GM21390 (cell line): ENCODE data around the gene ITPK1.

ENCODE experiments used
- ATAC-seq: cut with Tn5 transposase; IDR thresholded peaks from one replicate; pipeline ENCODE4 v1.9.1; 2021; ENCODE audit not compliant: unreplicated experiment

ITPK1 gene

DNA sequence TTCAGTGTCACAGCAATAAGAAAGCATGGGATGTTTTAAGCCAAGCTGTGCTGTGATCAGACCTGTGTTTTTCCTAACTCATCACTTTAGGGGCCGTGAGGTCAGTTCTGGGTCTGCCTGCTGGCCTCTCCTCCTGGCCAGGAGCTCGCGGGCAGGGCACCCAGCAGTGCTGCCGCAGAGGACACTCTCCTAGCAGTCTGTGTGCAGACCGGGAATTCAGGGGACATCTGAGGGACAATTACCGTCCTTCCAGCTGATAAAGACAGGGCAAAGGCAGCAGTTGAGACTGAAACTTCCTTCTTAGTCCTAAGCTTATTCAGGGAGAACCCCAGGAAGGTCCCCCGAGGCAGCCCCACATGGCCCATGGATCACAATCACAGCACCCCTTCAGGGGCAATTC is 103.2 kb downstream of the ITPK1 start:
- ATAC-seq: no peak

DNA sequence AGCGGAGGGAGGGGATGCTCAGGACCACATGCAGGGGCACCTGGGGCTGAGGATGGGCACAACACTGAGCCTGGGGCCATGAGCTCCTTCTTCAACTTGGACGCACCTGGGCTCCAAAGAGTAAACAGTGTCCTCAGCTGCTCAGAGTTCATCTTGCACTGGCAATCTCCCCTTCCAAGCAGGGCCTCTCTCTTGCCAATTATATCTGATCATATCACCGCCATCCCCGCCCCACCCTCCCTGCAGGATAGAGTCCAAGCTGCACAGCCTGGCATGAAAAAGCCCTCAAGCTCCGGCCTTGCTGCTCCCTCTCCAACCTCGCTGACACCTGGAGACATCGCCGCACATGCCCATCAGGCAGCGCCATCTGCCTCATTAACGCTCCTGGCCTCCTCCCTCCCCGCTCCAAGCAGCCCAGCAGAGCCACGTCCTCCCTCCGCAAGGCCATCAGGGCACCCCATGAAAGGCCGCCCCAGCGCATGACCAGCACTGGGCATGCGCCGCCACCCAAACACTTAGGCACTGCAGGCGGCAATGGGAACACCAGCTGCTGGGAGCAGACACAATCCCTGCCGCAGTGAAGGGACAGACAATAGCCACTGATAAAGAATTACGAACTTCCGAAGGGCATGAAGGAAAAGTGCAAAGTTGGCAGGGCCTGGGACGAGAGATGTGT is 103.9 kb downstream of the ITPK1 start:
- no peak for ATAC-seq

- ATAC-seq: no peak
Measured at GRCh38 chr14:93011141-93011529, 104.6 kb downstream of the ITPK1 start.

GRCh38 chr14:93010522-93011140 is 105.1 kb downstream of the ITPK1 start:
- no peak for ATAC-seq

DNA sequence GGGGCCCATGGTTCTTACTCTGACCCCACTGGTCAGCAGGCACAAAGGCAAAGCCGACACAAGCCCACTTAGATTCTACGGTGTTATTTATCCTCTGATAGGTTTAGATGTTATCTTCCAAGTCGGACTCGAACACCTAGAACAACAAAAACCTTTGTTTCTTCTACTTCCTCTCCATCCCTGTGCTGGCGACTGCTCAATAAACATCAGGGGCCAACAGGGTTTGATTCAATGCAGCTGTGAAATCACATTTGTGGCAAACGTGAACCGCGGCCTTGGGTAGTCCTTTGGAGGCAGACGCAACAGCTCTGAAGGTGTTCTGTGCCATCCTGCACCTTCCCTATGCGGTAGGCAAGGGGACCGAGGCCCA is 105.6 kb downstream of the ITPK1 start:
- no peak for ATAC-seq

- ATAC-seq: no peak
Measured at GRCh38 chr14:93009471-93010129, 106.1 kb downstream of the ITPK1 start.

- no peak for ATAC-seq
Measured at GRCh38 chr14:93008381-93008780, 107.3 kb downstream of the ITPK1 start.

DNA sequence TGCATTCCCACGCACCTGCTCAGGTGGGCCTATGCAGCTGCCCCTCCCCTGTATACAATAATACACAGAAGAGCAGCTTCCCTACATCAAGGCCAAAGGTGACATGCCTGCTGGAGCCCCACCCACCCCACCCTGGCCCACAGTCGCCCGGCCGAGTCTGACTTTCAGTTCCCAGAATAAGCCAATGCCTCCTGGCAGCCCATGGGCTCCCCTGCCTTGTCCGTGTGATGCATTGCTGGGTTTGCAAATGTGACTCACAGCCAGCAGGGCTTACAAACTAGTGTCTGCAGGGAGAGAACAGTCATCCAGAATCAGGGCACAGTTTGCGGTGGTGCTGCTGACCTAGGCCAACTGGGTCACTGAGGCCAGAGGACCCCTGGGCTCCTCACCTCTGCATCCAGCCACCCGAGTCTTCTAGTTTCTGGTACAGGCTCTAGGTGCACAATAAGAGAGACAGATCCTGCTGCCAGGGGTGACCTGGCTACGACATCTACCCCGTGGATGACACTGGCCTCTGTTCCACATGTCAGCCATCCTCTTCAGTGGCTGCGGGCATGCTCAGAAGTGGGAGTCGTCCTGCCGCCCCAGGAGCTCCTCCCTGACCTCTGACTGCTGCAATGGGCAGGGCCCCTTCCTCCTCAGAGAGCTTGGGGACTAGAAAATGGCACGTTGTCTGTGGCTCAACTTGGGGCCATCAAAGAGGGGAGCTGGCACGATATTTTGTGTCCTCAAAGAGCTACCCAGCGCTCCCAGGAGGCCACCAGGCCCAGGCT is 108.3 kb downstream of the ITPK1 start:
- ATAC-seq: no peak

- no peak for ATAC-seq
Measured at GRCh38 chr14:93006567-93007051, 109.1 kb downstream of the ITPK1 start.

DNA sequence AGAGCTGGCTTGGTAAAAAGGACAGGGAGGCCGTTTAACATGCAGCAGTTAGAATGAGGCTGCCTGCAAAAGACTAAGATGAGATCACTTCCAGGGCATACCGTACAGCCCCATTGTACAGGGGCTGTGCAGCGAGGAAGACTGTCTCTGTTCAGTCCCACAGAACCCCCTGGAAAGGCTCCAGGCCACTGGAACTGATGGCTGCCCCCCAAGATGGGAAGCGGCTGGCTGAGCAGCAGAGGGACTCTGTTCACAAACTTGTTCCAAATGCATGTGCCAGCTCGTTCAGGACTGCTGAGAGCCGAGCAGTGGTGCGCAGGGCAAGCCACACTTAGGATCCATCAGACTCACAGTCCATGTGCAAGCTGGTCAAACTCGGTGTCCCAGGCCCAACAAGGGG is 109.9 kb downstream of the ITPK1 start:
- ATAC-seq: no peak

- no peak for ATAC-seq
Measured at GRCh38 chr14:93005135-93005813, 110.5 kb downstream of the ITPK1 start.

DNA sequence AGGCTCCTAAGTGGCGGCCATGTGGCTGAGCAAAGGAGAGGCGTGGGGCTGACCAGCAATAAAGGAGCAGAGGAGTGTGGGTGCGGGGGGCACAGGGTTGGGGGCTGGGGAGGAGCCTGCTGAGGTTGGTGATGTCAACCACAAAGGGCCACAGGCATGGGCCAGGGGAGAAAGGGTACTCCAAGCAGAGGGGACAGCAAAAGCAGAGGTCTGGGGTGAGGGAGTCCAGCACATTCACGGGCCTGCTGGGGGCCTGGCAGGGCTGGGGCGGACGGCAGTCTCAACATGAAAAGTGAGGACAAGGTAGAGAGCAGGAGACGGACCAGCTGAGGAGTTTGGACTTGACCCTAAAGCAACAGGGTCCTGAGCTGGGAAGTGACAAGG is 111.0 kb downstream of the ITPK1 start:
- ATAC-seq: no peak

GRCh38 chr14:93003945-93004698 is 111.6 kb downstream of the ITPK1 start:
- no peak for ATAC-seq

- ATAC-seq: no peak
Measured at GRCh38 chr14:93002851-93003298, 112.8 kb downstream of the ITPK1 start.

DNA sequence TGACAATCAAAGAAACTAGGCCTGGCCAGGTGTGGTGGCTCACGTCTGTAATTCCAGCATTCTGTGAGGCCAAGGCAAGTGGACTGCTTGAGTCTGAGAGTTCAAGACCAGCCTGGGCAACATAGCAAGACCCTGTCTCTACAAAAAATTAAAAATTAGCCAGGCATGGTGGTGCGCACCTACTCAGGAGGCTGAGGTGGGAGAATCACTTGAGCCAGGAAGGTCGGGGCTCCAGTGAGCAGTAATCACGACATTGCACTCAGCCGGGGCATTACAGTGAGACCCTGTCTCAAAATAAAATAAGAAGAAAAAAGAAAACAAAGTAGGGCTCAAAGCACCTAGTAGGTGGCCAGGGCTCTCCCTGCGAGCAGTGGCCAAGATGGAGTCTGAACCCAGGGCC is 113.7 kb downstream of the ITPK1 start:
- no peak for ATAC-seq

GRCh38 chr14:92998946-92999345 is 116.8 kb downstream of the ITPK1 start:
- no peak for ATAC-seq

GRCh38 chr14:92997343-92998061 is 118.2 kb downstream of the ITPK1 start:
- no peak for ATAC-seq

DNA sequence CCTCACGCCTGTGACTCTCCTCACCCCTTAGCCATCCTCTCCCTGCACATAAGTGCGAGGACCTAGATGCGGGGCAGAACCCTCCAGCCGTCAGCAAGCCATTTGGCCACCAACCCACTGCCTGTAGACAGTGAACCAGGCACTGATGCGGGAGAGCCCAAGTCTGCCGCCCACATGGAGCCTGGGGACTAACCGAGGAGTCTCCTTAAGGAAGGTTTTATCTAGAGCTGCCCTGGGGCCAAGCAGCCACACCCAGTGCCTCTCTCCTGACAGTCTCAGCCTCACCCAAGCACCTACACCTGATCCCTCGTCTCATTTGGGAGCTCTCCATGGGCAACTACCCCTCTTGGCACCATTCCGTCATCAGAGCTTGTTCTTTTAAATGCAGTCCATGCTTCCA is 120.1 kb downstream of the ITPK1 start:
- no peak for ATAC-seq

DNA sequence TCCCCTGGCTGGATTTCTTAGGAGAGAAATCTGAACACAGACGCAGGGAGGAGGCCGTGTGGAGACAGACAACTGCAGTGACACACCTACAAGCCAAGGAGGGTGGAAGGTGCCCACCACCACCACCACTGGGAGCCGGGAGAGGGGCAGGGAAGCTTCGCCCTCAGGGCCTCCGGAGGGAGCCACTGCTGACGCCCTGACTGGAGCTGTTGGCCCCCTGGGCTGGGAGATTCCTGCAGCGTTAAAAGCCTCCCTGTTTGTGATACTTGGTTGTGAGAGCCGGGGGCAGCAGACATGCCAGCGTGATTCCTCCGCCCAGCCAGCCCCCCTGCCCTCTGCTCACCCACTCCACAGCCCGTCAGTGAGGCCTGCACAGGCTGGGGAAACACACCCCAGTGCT is 120.8 kb downstream of the ITPK1 start:
- no peak for ATAC-seq
